OCI-LY1 (cell line): Measurements from ENCODE around the gene KATNAL2.

Experiments used
- H2AFZ ChIP-seq: fragments of 200-600 bp; sonication (generic), shearing (Covaris generic); 2 replicates; pipeline ENCODE4 v1.6.0; 2014; ENCODE audit warnings: antibody characterized with exemption, mild to moderate bottlenecking, low read length
- H3F3A ChIP-seq: fragments of 200-600 bp; sonication (generic), shearing (Covaris generic); 2 replicates; pipeline ENCODE4 v1.6.0; 2014; ENCODE audit warnings: mild to moderate bottlenecking, antibody characterized with exemption, low read length, moderate library complexity; ENCODE audit not compliant: insufficient read depth
- H3K27ac ChIP-seq: fragments of 200-600 bp; sonication (generic); 2 replicates; pipeline ENCODE4 v1.5.1; 2014; ENCODE audit warnings: low read length, mixed run types, mild to moderate bottlenecking, low read depth; ENCODE audit not compliant: poor library complexity, severe bottlenecking
- H3K27me3 ChIP-seq: fragments of 200-600 bp; sonication (generic); 2 replicates; pipeline ENCODE4 v1.6.0; 2014; ENCODE audit warnings: antibody characterized with exemption, mild to moderate bottlenecking, low read length, moderate library complexity; ENCODE audit not compliant: insufficient read depth
- H3K36me3 ChIP-seq: fragments of 200-600 bp; sonication (generic); 2 replicates; pipeline ENCODE4 v1.6.1; 2014; ENCODE audit warnings: mild to moderate bottlenecking, antibody characterized with exemption, low read length, moderate library complexity, mixed read lengths; ENCODE audit not compliant: insufficient read depth
- H3K4me1 ChIP-seq: fragments of 200-600 bp; sonication (generic); 2 replicates; pipeline ENCODE4 v1.5.1; 2014; ENCODE audit warnings: mild to moderate bottlenecking, low read length, moderate library complexity; ENCODE audit not compliant: insufficient read depth, severe bottlenecking
- H3K4me2 ChIP-seq: fragments of 200-600 bp; sonication (generic), shearing (Covaris generic); 2 replicates; pipeline ENCODE4 v1.6.1; 2014; ENCODE audit warnings: low read length
- H3K4me3 ChIP-seq: fragments of 200-600 bp; sonication (generic); 2 replicates; pipeline ENCODE4 v1.5.1; 2014; ENCODE audit warnings: low read length, low read depth, mild to moderate bottlenecking, mixed read lengths; ENCODE audit not compliant: poor library complexity, severe bottlenecking
- H3K79me2 ChIP-seq: fragments of 200-600 bp; shearing (Covaris generic); 2 replicates; pipeline ENCODE4 v1.6.1; 2016; ENCODE audit warnings: mixed run types, low read length, mixed read lengths; ENCODE audit not compliant: insufficient read depth
- H3K9ac ChIP-seq: fragments of 200-600 bp; sonication (generic), shearing (Covaris generic); 2 replicates; pipeline ENCODE4 v1.6.1; 2014; ENCODE audit warnings: mild to moderate bottlenecking, low read length, mixed read lengths
- H3K9me2 ChIP-seq: fragments of 200-600 bp; sonication (generic), shearing (Covaris generic); 2 replicates; pipeline ENCODE4 v1.6.1; 2014; ENCODE audit warnings: low read depth, mild to moderate bottlenecking, low read length, mixed read lengths
- H3K9me3 ChIP-seq: fragments of 200-600 bp; shearing (Covaris generic); 2 replicates; pipeline ENCODE4 v1.6.1; 2014; ENCODE audit warnings: low read length, mixed read lengths
- H4K20me1 ChIP-seq: fragments of 200-600 bp; sonication (generic), shearing (Covaris generic); 2 replicates; pipeline ENCODE4 v1.6.0; 2016; ENCODE audit warnings: mild to moderate bottlenecking, low read length; ENCODE audit not compliant: insufficient read depth
- CTCF ChIP-seq: fragments of 200-600 bp; sonication (generic), shearing (Covaris generic); IDR thresholded peaks from 2 replicates; pipeline ENCODE4 v1.5.1; 2017; ENCODE audit warnings: mild to moderate bottlenecking, antibody characterized with exemption, low read length, moderate library complexity, mixed read lengths
- EZH2 ChIP-seq: fragments of 200-600 bp; sonication (generic), shearing (Covaris generic); IDR thresholded peaks from 2 replicates; pipeline ENCODE4 v1.8.0; 2017; ENCODE audit warnings: borderline replicate concordance, mixed run types, mild to moderate bottlenecking, antibody characterized with exemption, low read length, moderate library complexity, mixed read lengths

Gene KATNAL2

GRCh38 chr18:47110492-47111274, 193.3 kb downstream of the KATNAL2 start:
- TF ChIP-seq CTCF (no peak), EZH2 (no peak)
- Histone ChIP-seq H3K36me3 (peaks cover 45% of the 10 kb centered on the region), H4K20me1 (no peaks in the 10 kb centered on the region), H3K9me2 (no peaks in the 10 kb centered on the region), H3K79me2 (no peaks in the 10 kb centered on the region), H3K27ac (no peak overlapping the region), H3K4me2 (no peak overlapping the region), H2AFZ (no peak overlapping the region), H3K9ac (no peak overlapping the region), H3F3A (no peaks in the 10 kb centered on the region), H3K4me1 (no peaks in the 10 kb centered on the region), H3K9me3 (no peaks in the 10 kb centered on the region), H3K27me3 (no peaks in the 10 kb centered on the region), H3K4me3 (no peak overlapping the region)

DNA sequence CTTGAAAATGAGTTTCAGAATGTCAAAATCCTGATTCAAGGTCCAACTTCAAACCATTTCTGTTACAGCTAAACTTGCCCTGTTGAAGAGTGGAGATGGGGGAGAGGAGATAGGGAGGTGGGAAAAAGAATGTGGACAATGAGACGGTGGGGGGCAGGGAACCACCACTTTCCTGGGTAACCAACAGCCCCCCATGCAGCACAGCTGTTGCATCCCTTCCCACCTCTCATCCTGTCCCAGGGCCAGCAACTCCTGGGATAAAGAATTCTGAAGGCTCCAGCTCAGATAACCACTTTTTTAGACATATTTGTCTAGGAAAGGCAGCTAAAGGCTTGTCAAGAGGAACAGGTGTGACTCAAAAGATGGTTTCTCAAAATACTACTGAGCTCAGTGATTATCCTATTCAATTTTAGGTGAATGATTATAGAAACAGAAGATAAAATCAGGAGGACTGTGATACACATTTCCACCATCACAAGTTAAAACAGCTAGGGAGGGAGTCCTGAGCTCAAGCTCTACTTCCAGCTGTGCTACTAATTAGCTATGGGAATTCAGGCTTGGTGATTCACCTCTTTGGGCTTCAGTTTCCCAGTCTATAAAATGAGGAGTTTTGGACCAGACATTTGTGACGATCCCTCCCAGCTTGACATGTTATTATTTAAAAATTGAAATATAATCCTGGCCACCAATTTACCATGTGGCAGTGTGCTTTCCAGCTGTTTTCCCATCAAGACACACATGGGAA, 196.6 kb downstream of the KATNAL2 start:
- Histone ChIP-seq H4K20me1 (no peaks in the 10 kb centered on the region), H3K27ac (no peak overlapping the region), H3K9ac (no peak overlapping the region), H3K79me2 (no peaks in the 10 kb centered on the region), H3K36me3 (peaks cover 32% of the 10 kb centered on the region), H3K4me3 (no peak overlapping the region), H3K4me1 (no peaks in the 10 kb centered on the region), H3K27me3 (no peaks in the 10 kb centered on the region), H3K4me2 (no peak overlapping the region), H3K9me3 (no peaks in the 10 kb centered on the region), H2AFZ (no peak overlapping the region), H3F3A (no peaks in the 10 kb centered on the region), H3K9me2 (no peaks in the 10 kb centered on the region)
- no peak for TF ChIP-seq EZH2
- TF ChIP-seq CTCF = no peak

GRCh38 chr18:47115205-47115604, 197.8 kb downstream of the KATNAL2 start:
- Histone ChIP-seq H3K4me2 (no peak overlapping the region), H3K9me2 (no peaks in the 10 kb centered on the region), H3K27me3 (no peaks in the 10 kb centered on the region), H2AFZ (no peak overlapping the region), H3F3A (no peaks in the 10 kb centered on the region), H3K36me3 (peaks cover 29% of the 10 kb centered on the region), H3K9me3 (no peaks in the 10 kb centered on the region), H3K4me1 (no peaks in the 10 kb centered on the region), H3K9ac (no peak overlapping the region), H3K79me2 (no peaks in the 10 kb centered on the region), H3K4me3 (no peak overlapping the region), H3K27ac (no peak overlapping the region), H4K20me1 (no peaks in the 10 kb centered on the region)
- TF ChIP-seq EZH2 = no peak
- no peak for TF ChIP-seq CTCF
